Activated CD8-positive, alpha-beta memory T cell treated with anti-CD3 and anti-CD28 coated beads, Interleukin-2, amount 50 U/mL, for 1 hour (primary cell): ENCODE measurements around the gene C11orf86.
"Not testable (repeated sequence)": the region's sequence is repeated elsewhere in the genome, so short reads cannot be mapped to it uniquely, and the experiment has no call there.

Source experiments
- DNase-seq: peaks from one replicate; pipeline ENCODE4 v3.0.0-alpha.2; 2020; ENCODE audit errors: extremely low read depth

Gene C11orf86

DNA sequence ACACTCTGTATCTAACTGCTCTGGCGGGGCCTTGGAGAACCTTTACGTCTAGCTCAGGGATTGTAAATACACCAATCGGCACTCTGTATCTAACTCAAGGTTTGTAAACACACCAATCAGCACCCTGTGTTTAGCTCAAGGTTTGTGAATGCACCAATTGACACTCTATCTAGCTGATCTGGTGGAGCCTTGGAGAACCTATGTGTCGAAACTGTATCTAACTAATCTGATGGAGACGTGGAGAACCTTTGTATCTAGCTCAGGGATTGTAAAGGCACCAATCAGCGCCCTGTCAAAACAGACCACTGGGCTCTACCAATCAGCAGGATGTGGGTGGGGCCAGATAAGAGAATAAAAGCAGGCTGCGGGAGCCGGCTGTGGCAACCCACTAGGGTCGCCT is 14.3 kb downstream of the C11orf86 start:
- DNase-seq, result not testable (repeated sequence)

DNA sequence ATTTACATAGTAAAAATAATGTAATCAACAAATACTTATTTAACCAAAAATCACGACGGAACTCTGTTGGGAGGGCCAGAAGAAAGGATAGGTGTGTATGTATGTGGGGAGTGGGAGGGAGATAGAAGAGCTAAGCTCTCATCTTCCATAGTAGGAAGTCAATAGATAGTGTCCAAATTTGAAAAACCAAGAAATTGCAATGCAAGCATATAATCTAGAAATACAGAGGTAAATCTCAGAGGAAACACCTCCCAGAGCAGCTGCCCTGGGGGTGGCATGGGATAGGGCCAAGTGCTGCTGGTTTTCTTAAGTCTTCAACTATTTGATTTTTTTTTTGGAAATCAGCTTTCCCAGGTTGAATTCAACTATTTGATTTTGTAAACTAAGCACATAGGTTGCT is 16.9 kb downstream of the C11orf86 start:
- no peak for DNase-seq

DNA sequence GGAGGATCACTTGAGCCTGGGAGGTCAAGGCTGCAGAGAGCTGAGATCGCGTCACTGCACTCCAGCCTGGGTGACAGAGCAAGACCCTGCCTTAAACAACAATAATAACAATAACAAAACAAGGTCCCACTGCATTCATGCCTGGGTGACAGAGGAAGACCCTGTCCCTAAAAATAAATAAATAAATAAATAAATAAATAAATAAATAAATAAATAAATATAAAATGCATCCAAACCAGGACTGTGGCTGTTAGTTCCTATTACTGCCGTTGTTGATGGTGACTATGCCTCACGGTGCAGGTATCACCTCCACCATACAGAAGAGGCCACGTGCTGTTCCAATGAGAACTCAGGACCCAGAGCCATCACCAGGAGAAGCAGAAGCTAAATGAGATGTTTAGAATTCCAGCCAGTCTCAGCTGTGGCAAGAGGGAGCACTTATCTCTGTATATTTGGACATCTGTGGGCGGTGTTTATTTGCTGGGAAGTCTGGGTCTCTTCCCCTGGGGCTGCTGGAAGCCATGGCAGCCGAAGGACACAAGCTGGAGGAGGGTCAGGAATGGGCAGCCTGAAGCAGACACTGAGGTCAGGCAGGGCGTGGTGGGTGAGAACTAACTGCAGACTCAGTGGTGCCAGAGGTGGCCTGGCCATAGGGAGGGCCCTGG is 21.6 kb downstream of the C11orf86 start:
- no peak for DNase-seq

DNA sequence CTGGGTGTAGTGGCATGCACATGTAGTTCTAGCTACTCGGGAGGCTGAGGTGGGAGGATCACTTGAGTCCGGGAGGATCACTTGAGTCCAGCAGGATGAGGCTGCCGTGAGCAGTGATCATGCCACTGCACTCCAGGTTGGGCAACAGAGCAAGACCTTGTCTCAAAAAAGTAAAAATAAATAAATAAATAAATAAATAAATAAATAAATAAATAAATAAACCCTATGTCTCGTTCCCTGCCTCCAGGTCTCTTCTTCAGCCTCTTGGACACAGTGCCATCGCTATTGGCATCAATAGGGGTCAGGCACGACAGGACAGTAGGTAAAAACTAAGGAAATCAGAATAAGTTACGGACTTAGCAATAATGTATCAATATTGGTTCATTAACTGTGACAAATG is 24.5 kb downstream of the C11orf86 start:
- DNase-seq, result no peak

DNA sequence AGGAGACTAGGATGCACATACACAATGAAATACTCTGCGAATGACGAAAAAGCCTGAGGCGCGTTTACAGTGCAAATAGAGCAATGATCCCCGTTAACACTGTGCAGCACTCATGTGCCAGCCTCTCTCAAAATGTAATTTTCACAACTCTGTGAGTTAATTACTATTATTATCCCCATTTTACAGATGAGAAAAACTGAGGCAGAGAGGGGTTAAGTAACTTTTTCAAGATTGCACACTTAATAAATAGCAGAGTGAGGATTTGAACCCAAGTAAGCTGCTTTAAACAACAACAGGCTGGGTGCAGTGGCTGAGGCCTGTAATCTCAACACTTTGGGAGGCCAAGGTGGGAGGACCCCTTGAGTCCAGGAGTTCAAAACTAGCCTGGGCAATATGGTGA is 26.2 kb downstream of the C11orf86 start:
- no peak for DNase-seq

DNA sequence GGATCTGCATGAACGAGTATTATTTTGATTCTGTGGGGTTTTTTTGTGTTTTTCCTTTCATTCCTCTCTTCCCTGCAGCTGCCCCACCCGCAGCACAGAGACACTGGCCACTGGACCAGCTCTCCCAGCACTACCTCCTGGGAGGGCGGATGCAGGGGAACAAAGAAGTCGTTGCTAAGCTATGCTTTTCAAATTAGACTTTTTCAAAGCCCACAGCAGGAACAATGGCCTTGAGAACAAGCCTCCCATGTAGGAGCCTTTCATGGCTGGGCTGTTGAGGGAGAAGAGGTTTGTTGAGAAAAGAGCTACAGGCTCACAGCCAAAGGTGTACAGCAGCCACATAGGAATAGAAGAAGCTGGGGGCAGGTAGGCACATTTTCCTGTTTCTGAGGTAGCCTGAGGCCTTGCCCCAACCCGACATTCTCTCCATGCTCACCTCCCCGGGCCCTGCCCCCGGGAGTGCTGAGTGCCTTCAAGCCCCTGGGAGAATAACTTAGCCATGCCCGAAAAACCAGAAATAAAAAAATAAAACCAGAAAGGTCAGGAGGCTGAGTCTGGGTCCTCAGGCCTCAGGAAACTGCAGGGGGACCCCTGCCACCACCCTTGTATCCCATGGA is 27.3 kb downstream of the C11orf86 start:
- no peak for DNase-seq

DNA sequence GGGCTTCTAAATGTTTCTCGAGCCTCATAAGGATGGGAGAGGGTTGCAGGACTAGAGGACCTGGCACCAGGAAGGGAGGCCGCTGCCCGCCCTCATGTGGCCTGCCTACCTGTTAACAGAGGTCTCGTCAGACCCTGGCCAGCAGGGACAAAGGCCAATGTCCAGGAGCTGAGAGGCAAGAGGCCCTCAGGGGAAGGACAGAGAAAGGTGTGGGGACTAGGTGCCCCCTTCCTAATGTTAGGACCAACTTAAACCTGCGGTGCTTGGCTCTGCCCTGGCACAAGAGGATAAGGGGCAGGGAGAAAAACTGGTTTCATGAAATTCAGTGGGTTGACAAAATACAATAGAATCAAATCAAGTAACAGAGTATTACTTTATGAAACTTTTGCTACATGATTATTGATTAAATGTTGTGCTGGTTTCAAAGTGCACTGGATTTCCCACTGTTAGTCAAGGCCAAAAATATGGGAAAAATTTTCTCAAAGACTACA is 27.9 kb downstream of the C11orf86 start:
- no peak for DNase-seq

DNA sequence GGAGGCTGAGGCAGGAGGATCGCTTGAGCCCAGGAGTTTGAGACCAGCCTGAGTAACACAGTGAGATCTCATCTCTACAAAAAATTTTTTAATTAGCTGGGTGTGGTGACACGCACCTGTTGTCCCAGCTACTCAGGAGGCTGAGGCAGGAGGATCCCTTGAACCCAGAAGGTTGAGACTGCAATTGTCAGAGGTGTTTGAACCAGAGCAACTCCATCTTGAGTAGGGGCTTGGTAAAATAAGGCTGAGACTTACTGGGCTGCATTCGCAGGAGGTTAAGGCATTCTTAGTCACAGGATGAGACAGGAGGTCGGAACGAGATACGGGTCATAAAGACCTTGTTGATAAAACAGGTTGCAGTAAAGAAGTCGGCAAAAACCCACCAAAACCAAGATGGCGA is 30.1 kb downstream of the C11orf86 start:
- DNase-seq, result not testable (repeated sequence)

DNA sequence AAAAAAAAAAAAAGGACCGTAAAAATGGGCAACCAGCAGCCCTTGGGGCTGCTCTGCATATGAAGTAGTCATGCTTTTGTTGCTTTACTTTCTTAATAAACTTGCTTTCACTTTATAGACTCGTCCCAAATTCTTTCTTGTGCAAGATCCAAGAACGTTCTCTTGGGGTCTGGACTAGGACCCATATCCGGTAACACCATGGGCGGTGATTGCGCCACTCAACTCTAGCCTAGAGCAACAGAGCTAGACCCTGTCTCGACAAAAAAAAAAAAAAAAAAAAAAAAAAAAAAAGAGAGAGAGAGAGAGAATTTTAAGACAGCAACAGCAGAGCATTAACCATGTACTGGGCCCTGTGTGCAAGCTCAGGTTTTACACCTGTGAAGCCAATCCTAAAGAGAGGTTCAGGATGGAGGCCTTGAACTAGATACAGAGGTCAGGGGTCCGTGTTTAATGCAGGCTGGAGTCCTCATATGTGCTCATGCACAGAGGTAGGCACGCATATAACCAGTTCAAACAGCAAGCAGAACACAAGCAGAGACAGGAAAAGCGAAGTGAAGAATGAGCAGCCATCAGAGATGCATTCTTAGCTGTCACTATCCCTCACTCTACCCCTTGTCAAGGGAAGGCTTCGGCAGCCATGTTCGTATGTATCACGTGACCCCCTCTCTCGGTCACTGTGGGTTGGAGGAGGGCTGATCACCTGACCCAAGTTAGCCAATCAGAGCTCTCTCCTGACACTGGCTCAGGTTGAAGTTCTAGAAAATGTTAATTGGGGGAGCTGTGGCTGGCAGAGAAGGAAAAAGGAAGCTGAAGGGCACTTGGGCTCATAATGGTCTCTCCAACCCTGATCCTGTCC is 31.2 kb downstream of the C11orf86 start:
- DNase-seq, result no peak

DNA sequence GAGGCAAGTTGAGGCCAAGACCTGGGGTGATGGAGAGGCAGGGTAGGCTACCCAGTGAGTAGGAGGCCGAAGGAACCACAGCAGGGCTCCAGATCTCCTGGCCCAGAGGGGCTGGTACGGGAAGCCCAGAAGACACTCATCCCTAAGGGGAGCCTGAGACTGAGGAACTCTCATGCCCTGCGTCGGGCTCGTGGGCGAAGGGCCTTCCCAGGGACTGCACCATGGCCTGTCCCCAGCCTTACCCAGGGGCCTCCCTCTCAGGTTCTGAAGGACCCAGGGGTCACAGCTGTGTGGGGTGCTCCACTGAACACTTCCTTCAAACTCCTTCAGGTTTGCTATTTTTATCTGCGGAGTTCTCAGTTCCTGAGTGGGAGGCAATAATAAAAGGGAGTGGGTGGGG is 32.0 kb downstream of the C11orf86 start:
- DNase-seq, result no peak

DNA sequence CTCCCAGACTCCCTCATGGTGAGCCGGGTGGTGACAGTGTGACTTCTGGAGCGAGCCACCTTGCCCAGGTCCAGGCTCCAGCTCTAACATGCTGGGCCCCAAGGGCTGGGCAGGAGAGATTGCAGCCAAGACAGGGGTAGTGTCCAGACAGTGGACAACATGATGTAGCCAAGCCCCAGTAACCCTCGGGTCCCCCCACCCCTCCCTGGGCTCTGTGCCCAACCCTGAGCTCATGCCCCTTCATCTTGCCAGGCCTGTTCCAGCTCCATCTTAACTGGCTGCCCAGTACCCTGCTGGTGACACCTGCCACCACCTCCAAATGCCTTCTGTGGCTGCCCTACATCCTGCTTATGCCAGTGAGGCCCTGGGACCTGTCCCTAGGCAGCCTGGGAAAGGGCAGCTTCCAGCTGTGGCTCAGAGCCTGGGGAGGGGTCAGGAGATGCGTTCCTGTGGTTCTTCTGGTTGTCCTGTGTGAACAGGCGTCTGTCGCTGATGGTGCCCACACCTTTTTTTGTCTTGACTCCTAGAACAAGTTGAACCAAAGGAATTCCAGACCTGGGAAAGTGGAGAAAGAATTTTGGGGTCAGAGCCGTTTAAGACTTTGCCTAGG is 35.3 kb downstream of the C11orf86 start:
- no peak for DNase-seq

DNA sequence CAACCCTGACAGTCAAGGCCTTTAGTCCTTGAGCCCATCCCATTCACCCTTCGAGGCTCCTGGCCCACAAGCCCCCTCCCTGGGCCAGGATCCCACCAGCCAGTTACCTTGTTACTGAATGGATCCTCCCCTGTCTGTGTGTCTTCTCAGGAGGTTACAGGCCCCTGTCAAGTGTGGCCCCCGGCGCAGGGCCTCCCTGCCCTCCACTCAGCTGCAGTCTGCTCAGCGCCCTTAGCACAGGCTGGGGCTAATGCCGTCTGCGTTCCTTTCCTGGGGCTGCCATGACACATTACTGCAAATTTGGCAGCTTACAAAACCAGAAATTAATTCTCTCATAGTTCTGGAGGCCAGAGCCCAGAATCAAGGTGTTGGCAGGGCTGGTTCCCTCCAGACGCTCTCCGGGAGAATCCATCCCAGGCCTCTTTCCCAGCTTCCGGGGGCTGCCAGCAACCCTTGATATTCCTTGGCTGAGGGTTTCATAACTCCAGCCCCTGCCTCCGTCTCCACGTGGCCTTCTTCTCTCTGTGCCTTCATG is 38.5 kb downstream of the C11orf86 start:
- no peak for DNase-seq

DNA sequence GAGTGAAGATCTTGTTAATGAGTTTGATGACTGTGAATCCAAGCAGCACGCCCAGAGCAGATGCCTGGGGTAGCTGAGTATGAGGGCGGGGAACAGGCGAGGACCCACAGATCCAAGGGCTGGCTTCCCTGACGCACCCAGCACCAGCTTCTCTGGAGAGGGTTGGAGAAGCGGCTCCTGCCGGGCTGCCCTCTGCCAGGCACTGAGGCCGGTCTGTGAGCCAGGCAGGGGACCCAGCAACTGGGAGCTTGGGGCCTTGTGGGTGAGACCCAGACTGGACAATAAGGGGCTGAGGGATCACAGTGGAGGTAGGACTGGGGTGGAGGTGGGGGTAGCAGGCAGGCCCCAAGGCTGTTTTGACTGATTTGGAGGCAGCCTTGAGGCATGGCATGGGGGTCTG is 39.2 kb downstream of the C11orf86 start:
- DNase-seq, result no peak

DNA sequence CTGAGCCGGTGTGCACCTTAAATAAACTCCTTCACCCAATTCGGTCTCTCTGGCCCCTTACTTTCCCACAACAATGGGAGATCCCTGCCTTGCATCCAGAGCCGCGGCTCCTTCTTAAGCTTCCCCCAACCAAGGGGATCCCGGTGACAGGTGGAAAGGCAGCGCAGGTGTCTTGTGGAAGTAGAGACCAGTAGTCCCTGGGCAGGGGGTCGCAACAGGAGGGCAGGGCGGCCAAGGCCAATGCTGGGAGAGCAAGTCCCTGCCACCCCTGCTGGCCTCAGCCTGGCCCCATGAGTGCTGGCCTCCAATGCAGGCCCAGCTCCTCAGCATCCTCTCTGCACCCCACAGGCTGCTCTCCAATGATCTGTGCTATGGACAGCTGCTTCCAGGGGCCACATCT is 39.9 kb downstream of the C11orf86 start:
- no peak for DNase-seq

DNA sequence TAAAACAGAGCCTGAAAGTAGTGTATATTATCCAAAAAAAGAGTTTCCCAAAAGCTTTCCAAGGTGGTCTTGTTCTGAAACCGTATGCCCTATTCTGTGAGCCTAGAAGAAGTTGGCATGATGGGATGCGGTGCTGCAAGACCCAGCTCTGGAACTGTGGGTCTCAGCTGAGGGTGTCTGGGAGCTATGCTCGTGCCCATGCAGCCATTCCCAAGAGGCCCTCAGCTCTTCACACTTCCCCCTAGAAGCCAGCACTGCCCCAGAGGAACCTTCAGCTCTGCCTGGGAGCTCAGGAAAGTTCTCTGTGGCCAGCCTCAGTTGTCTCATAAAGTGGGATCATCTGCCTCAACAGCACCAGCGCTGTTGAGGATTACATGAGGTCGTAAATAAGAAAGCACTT is 41.4 kb downstream of the C11orf86 start:
- no peak for DNase-seq

DNA sequence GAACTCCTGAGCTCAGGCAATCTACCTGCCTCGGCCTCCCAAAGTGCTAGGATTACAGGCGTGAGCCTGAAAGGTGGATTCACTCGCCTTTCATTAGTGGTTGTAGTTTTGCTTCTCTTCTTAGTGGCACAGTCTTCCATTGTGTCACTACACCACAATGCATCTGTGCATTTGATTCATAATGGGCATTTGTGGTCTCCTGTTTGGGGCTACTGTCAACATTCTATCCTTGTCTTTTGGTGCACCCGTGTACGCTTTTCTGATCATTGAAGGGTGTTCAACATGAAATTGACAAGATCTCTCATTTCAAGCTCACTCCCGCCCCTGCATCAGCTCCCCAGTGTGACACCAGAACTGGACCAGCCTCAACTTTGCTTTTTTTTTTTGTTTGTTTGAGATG is 45.8 kb downstream of the C11orf86 start:
- DNase-seq, result no peak

DNA sequence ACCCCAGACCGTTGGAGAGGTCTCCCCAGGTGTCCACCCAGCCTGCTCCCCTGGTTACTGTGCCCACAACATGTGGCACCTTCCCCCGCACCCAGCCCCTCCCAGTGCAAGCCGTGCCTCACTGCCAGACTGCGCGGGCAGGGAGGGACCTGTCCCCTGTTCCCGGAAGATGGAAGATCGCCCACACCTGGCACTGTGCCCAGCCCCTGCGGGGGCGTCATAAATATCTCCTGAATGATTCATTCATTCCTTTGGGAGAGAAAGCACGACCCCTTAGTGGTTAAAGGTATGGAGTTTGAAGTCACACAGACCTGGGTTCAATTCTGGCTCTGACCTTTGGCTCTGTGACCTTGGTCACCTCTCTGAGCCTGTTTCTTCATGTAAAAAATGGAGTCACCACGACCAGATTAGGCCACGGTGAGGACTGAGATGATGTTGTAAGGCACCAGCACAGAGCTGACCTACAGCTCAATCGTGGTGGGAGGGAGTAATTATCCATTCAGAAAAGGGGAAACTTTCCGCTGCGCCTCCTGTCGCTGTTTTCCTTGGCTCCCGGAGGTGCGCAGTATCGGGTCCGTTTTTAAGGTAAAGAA is 47.3 kb downstream of the C11orf86 start:
- DNase-seq, result no peak

DNA sequence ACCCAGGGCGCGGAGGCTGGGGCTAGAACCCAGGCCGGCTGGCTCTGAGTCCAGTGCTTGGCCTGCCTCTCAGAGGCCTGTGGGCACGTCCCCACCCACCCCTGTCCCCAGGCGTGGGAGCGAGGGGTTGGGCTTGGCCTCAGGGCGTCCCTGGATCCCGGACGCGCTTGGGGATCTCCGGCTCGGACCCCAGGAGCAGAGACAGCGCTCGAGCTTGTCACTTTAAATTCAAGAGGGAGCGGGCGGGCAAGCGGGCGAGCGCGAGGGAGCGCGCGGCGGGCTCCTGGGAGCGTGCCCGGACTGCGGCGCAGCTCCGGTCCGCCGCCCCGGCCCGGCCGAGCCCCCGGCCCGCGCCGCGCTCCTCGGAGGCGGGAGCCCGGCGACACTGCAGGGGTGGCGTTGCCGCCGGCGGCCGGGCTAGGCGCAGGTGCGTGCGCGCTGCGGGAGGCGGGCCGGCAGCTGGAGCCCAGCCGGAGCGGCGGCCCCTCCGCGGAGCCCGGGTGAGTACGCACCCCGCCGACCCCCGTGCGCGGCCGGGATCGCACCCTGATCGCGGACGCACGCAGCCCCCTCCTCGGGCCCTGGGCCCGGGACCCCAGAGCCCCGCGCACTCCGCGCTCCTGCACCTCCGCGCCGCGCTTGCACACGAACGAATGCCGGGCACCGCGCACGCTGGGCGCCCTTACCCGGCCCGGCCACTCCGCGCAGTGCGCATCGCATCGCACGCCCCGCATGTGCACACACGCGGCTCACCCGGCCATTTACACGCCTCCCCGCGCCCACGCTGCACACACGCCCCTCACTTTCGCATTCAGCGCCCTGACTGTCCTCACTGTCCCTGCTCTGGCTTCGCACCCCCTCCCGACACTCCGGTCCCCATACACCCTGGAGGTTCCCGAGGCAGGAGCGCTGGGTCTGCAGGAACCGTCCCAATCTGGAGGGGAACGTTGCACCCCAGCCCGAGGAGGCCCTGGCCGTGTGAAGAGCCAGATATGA is 48.2 kb downstream of the C11orf86 start, which contains the start of gene SYT12:
TSS of gene SYT12 (plus strand) at position 174 of the 996 bp plus-strand sequence. CDS start 7,011 bp downstream, outside the sequence.
- no peak for DNase-seq

DNA sequence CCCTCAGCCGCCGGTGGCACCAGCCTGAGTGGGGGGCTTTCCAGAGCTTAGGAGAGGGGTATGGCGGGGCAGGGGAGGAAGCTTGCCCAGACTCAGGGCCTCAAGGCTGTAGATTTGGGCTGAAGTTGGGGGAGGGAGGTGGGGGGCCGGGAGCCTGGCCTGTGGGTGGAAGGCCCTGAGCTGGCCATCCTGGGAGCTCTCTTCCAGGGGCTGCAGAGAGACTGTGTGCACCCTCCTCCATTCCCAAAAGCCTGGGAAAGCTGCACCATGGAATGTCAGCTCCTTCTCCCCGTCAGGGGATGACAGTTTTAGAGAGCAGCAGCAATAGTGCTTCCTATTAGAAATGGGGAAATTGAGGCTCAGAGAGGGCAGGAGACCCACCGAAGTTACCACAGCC is 48.9 kb downstream of the C11orf86 start:
- no peak for DNase-seq

DNA sequence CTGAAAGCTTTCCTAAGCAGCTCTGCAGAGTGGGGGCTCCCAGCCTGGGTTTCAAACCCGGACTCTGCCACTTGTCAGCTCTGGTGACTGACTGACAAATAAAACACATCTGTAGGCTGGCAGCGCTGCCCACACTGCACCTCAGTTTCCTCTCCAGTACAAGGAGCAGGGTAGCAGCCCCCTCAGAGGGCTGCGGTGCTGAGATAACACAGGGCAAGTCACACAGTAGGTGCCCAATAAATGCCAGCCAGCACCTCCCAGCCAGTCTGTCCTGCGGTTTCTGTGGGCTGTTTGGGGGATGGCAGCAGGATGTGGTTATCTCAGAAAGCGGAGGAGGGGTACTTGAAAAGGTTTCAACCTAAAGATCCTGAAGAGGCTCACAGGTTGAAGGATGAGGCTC is 49.3 kb downstream of the C11orf86 start:
- DNase-seq, result no peak
